Erythroblast (primary cell): Measurements from ENCODE around the gene FAAP100.

Experiments
- GATA1 ChIP-seq: IDR thresholded peaks from 2 replicates; pipeline ENCODE4 v1.6.1; 2011; ENCODE audit warnings: low read depth, mild to moderate bottlenecking, control low read depth, low read length, moderate library complexity
- POLR2A ChIP-seq: IDR thresholded peaks from 2 replicates; pipeline ENCODE4 v1.6.1; 2011; ENCODE audit warnings: mild to moderate bottlenecking, low read length

- TF ChIP-seq POLR2A = no peak
- TF ChIP-seq GATA1 = no peak
Measured at GRCh38 chr17:81503619-81504018, 48.5 kb downstream of the FAAP100 start.
